ENCODE measurements around the gene UBE2N. TPM values are rescaled to one million over a fixed set of nuclear protein-coding genes. Genes with fewer than 3 reads are reported as not detected.

Gene UBE2N
- total RNA-seq, 1 donor from 2014 or later = 115 TPM

DNA sequence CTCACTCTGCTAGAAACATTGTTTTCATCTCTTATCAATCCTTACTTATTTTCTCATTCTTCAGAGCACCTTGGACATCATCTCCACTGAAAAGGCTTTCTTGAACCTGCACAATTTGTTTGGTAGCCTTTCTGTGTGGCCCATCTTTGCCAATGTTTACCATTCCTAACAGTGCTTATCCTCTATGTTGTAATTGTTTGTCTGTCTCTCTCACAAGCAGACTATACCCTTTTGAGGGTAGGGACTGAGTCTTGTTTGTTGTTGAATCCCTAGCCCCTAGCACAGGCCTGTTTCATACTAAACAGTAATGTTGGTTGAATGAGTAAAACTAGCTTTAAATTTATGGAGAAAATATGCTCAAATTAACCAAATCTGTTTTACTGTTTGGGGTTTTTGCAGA is 34.8 kb upstream of the UBE2N start:
- no peaks in the 10 kb centered on the region for H3K27me3 Mint-ChIP-seq (ENCODE audit: unreplicated experiment)
- peaks cover 1% of the 10 kb centered on the region for H3K4me1 Mint-ChIP-seq (ENCODE audit: low read depth, unreplicated experiment)
- no peak overlapping the region for H3K27ac Mint-ChIP-seq (ENCODE audit: unreplicated experiment)
- H3K9me3 Mint-ChIP-seq (ENCODE audit: unreplicated experiment) = no peaks in the 10 kb centered on the region
- no peak for DNase-seq
- no peaks in the 10 kb centered on the region for H3K36me3 Mint-ChIP-seq (ENCODE audit: unreplicated experiment)
- no peak overlapping the region for H3K4me3 Mint-ChIP-seq (ENCODE audit: unreplicated experiment)
- TF ChIP-seq, protein P1, sequence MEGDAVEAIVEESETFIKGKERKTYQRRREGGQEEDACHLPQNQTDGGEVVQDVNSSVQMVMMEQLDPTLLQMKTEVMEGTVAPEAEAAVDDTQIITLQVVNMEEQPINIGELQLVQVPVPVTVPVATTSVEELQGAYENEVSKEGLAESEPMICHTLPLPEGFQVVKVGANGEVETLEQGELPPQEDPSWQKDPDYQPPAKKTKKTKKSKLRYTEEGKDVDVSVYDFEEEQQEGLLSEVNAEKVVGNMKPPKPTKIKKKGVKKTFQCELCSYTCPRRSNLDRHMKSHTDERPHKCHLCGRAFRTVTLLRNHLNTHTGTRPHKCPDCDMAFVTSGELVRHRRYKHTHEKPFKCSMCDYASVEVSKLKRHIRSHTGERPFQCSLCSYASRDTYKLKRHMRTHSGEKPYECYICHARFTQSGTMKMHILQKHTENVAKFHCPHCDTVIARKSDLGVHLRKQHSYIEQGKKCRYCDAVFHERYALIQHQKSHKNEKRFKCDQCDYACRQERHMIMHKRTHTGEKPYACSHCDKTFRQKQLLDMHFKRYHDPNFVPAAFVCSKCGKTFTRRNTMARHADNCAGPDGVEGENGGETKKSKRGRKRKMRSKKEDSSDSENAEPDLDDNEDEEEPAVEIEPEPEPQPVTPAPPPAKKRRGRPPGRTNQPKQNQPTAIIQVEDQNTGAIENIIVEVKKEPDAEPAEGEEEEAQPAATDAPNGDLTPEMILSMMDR (IDR thresholded peaks at IDR 0.05; ENCODE audit: partially characterized antibody, unreplicated experiment) = no peak

DNA sequence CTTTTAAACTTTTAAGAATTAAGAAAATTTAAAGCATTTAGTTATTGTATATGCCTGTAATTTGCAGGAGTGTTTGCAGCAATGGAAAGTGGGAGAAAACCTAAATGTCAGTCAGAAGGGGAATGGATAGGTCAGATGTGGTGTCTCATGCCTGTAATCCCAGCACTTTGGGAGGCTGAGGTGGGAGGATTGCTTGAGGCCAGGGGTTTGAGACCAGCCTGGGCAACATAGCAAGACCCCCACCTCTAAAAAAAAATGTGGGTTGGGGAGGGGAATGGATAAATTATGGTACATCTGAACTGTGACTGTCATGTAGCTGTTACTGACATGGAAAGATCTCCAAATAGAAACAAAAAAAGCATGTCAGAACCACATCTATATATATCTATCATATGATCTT is 27.6 kb upstream of the UBE2N start:
- peak overlapping the region; percentile 98 for H3K4me3 Mint-ChIP-seq (ENCODE audit: unreplicated experiment)
- peaks cover 8% of the 10 kb centered on the region for H3K9me3 Mint-ChIP-seq (ENCODE audit: unreplicated experiment)
- peaks cover 8% of the 10 kb centered on the region for H3K27me3 Mint-ChIP-seq (ENCODE audit: unreplicated experiment)
- H3K4me1 Mint-ChIP-seq (ENCODE audit: low read depth, unreplicated experiment) = peaks cover 18% of the 10 kb centered on the region
- H3K27ac Mint-ChIP-seq (ENCODE audit: unreplicated experiment) = no peak overlapping the region
- no peak for DNase-seq
- TF ChIP-seq, protein P1 (IDR thresholded peaks at IDR 0.05; ENCODE audit: partially characterized antibody, unreplicated experiment) = no peak
- H3K36me3 Mint-ChIP-seq (ENCODE audit: unreplicated experiment) = no peaks in the 10 kb centered on the region

DNA sequence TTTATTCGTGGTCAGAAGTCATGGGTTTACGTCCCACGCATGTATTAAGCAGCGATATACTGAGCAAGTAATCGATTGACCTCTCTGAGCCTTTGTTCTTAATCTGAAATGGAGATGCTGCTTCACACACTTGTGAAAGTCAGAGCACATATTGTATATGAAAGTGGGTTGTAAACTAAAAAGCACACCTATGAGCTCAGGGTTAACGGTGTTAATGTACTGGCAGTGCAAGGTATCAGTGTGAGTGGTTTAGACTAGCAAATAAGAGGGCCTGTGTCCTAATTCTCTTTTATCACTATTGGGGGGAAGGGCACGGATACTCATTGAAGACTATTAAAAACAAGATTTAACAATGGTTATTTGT is 26.2 kb upstream of the UBE2N start:
- Mint-ChIP-seq H3K27ac (ENCODE audit: unreplicated experiment) (peak overlapping the region; percentile 100), H3K4me3 (ENCODE audit: unreplicated experiment) (peak overlapping the region; percentile 98), H3K4me1 (ENCODE audit: low read depth, unreplicated experiment) (peaks cover 18% of the 10 kb centered on the region), H3K27me3 (ENCODE audit: unreplicated experiment) (peaks cover 10% of the 10 kb centered on the region), H3K9me3 (ENCODE audit: unreplicated experiment) (peaks cover 8% of the 10 kb centered on the region), H3K36me3 (ENCODE audit: unreplicated experiment) (no peaks in the 10 kb centered on the region)
- TF ChIP-seq, protein P1 (IDR thresholded peaks at IDR 0.05; ENCODE audit: partially characterized antibody, unreplicated experiment) = no peak
- no peak for DNase-seq

DNA sequence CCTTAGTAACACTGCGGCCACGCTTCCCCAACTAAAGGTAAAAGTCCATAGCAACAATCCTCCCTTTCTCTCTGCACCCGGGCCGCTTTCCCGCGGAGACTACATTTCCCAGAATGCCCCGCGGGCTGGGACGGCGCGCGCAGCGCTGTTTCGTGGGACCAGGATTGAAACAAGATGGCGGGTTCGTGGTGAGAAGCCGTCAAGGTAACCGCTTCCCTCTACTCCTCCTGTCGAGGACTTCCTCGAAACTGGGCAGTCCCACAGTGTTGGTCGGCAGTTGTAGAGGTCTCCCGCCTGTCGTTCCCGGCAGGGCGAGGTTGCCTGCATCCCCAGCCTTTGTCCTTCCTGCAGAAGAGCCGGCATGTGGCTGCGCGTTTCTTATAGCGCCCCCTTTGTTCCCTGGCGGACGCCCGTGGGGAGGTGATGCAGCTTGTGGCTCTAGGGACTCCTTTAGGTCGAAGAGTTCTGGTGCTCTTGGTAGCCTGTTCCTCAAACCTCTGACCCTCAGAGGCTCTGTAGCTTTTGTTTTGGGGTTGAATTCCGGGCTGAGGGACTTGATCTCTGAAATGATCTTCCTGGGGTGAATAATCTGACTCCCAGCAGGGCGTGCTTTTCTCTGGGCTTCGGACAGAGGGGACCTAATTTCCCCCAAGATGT is 25.7 kb upstream of the UBE2N start, which contains the start of gene MRPL42:
Gene MRPL42 (plus strand): TSS at position 164 of the 657 bp plus-strand sequence. CDS start 1,772 bp downstream, outside the sequence.
- peak; percentile 95 for DNase-seq
- H3K9me3 Mint-ChIP-seq (ENCODE audit: unreplicated experiment) = peaks cover 8% of the 10 kb centered on the region
- H3K4me1 Mint-ChIP-seq (ENCODE audit: low read depth, unreplicated experiment) = peaks cover 18% of the 10 kb centered on the region
- H3K27me3 Mint-ChIP-seq (ENCODE audit: unreplicated experiment) = peaks cover 10% of the 10 kb centered on the region
- TF ChIP-seq, protein P1 (IDR thresholded peaks at IDR 0.05; ENCODE audit: partially characterized antibody, unreplicated experiment) = peak; percentile 79
- no peaks in the 10 kb centered on the region for H3K36me3 Mint-ChIP-seq (ENCODE audit: unreplicated experiment)
- peak within 1 kb of the TSS; percentile 100 for H3K27ac Mint-ChIP-seq (ENCODE audit: unreplicated experiment)
- peak within 1 kb of the TSS; percentile 98 for H3K4me3 Mint-ChIP-seq (ENCODE audit: unreplicated experiment)

DNA sequence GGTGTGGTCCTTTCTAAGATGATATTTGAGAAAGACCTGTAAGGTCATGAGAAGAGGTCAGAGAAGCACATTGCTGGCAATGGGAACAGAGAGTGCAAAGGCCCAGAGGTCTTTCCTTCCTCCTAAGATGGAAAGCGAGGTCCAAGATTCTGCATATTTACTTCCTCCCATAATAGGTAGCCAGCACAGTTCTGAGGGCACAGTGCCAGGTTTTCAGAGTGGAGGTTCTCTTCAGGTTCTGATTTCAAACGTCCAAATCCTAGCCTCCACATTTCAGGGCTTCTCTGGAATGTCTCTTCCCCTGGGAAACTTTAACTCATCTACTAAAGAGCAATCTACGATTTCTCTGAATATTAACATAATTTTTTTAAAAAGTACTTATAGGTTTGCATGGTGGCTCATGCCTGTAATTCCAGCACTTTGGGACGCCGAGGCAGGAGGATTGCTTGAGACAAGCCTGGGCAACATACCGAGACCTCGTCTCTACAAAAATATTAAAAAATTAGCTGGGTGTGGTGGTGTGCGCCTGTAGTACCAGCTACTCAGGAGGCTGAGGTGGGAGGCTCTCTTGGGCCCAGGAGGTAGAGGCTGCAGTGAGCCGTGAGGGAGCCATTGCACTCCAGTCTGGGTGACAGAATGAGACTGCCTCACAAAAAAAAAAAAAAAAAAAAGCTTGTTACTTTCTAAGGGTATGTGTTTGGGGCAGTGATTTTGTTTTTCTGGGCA is 25.0 kb upstream of the UBE2N start:
- Mint-ChIP-seq H3K9me3 (ENCODE audit: unreplicated experiment) (peaks cover 8% of the 10 kb centered on the region), H3K27ac (ENCODE audit: unreplicated experiment) (peak overlapping the region; percentile 100), H3K36me3 (ENCODE audit: unreplicated experiment) (no peaks in the 10 kb centered on the region), H3K4me1 (ENCODE audit: low read depth, unreplicated experiment) (peaks cover 17% of the 10 kb centered on the region), H3K27me3 (ENCODE audit: unreplicated experiment) (peaks cover 10% of the 10 kb centered on the region), H3K4me3 (ENCODE audit: unreplicated experiment) (peak overlapping the region; percentile 98)
- TF ChIP-seq, protein P1 (IDR thresholded peaks at IDR 0.05; ENCODE audit: partially characterized antibody, unreplicated experiment) = no peak
- DNase-seq = no peak
